NCI-H1105 (cell line): ENCODE results near the gene RHBDF2.

ENCODE experiments used
- DNase-seq: peaks from one replicate; lab custom pipeline; 2025; lab: John Stamatoyannopoulos, UW

Gene RHBDF2

DNA sequence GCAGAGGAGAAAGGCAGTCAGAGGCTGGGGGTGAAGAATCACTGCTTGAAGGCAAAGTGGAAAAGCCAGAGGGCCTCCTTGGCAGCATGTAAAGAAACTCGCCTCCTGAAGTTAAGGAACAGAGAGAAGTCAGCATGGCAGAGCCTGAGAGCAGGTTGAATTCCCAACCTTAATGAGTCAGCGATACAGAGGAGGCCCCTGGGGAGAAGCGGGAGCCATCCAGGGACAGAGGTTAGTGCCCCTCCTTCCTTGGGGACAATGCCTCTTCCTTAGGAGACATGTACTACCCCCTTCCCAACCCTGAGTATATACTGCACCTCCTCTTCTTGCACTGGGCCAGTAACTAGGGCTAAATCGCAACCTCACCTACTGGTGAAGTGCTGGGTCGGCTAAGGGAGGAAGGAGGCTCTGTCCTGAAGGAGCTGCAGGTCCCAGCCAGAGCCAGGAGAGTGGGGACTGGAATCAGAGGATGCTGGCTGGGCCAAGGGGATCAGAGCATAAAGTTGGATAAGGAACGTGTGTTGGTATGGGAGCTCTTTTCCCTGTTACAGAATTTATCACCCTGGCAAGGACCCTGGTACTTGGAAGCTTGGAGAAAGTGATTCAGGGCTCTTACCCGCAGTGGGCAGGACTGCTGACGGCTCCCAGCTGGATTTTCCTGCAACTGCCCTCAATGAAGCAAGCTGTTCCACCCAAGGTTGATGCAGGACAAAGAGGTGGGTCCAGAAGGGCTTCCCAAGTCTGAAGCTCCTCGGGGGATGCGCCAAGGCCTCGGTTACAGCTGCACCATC is 39.3 kb downstream of the RHBDF2 start:
- DNase-seq = no peak

DNA sequence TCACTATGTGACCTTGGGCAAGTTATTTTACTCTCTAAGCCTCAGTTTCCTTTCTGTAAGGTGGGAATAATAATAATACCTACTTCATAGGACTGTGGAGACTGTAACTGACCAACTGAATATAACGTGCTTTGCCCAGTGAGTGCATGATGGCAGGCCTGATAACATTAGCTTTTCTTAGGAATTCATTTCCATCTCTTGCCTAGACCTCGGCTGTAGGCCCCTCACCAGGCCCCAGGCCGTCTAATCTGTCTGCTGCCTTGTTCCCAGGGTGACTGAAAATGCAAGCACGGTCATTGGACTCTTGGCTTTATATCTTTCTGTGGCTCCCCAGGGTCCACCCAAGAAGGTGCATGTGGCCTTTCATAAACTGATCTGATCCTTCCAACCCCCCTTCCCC is 41.5 kb downstream of the RHBDF2 start:
- no peak for DNase-seq

DNA sequence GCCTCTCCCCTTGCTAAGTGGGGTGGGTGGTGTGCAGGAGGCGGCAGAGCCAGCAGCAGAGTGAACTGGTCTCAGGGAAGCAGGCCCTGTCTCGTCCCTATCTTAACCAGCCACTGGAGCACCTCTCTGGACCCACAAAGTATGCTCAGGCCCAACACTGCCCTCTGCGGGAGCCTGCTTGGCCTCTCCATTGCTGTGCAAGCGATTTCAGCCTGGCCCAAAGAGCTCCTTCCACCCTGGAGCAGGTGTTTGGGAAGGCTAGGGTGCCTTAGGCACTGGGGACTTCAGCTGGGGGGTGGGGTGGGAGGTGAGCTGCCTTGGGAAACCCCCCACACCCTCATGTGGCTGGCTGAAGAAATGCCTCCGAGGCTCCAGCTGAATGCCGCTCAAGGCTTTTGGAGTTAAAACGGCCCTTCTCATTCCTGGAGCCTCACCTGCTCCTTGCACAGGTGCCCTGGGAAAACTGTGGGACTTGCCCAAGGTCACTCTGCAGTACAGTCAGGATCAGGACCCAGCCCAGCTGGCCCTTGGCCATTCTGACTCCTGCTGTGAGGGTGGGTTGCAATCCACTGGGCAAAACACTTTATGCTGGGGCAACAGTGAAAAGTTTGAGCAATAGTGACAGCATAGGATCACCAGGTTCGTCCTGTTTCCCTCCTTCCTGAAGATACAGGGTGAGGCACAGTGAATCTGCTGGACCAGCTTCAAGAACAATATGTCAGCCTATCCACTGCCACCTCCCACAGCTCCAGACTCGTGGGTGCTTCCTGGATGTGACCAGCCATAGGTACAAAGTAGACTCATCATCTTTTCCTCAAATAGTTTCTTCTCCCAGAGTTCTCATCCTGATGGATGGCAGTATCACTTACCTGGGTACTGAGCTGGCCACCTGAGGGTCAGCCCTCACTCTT is 42.4 kb downstream of the RHBDF2 start:
- DNase-seq = no peak

DNA sequence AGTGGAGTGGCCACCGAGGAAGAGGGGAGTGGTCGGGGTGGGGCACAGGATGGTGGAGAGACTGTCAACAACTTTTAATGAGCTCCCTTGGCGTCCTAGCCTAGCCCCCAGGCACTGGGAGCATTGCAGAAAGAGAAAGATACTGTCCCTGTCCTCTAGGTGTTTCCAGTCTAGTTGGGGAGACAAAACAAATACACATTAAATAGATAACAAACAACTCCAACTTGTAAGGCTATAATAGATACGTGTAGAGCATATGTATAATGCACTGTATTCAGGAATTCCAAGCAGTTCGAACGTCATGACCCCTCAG is 47.8 kb downstream of the RHBDF2 start:
- DNase-seq = no peak

DNA sequence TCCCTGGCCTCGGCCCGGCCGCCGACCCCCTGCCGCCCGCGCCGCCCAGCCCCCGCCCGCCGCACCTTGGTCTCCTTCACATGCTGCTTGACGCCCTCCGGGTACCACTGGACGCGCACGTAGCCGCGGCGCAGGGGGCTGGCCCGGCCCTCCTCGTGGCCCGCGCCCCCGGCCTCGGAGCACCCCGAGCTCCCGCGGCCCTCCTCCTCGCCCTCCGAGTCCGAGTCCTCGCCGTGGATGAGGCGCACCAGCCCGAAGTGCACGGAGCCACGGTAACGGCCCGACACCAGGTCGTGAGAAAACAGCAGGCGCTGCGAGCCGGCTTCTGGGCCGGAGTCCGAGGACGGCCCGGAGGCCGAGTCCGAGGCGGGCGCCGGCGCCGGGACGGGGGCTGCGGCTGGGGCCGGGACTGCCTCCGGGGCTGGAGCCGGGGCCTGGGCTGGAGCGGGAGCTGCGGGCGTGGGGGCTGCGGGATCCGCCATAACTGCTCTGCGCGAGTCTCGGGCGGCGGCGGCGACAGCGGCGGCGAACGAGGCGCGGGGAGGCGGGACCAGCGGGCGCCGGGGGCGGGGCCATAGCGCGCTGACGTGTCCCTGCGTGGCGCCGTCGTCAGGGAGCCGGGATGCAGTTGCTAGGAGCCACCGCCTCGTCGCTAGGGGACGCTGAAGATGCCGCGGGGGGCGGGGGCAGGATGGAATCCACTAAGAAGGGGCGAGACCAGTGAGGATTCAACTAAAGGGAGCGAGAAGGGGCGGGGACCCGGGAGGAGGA is 48.4 kb downstream of the RHBDF2 start, which contains the start of gene UBE2O:
Gene UBE2O (minus strand): TSS at position 493 of the 771 bp plus-strand sequence. CDS start 11 bp downstream, at position 482.
- DNase-seq = peak; percentile 82

DNA sequence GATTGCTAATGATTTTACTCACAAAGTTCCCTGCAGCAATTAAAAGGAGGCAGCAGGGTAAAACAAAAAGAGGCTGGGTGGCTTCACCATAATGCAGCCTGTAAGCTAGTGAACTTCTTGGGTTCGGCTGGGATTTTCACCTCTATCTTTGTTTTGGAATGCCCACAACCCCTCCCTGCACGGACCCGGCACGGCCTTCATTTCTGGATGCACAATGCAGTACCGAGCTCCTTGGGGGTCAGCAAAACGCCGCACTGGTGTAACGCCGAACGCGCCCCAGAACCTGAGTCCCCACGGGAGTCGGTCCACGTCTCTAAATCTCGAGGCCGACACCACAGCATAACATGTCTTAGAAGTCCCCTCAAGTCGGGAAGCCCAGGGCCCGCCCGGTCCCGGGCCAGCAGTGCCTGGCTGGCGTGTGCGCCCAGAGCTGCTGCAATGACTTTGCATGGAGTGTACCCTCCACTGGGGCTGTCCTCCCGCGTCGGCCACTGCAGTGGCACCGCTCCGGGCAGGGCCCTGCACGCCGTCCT is 49.0 kb downstream of the RHBDF2 start:
- no peak for DNase-seq

DNA sequence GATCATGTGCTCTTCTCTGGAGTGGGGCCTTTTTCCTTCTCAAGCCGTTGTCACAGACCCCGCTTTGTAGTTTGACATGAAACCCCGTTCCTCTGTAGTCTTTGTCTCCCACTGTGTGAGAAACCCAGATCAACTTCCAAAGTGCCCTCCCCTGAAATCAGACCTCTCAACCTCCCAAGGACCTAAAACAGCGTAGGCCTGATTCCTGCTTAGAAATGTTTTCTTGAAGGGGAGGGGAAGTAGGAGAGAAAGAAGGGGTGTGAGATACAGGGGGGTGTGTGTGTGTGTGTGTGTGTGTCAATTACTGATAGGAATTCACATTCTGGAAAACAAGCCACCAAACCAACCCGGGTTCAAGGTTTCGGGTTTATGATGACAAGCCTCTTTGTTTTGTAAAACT is 49.7 kb downstream of the RHBDF2 start:
- no peak for DNase-seq

DNA sequence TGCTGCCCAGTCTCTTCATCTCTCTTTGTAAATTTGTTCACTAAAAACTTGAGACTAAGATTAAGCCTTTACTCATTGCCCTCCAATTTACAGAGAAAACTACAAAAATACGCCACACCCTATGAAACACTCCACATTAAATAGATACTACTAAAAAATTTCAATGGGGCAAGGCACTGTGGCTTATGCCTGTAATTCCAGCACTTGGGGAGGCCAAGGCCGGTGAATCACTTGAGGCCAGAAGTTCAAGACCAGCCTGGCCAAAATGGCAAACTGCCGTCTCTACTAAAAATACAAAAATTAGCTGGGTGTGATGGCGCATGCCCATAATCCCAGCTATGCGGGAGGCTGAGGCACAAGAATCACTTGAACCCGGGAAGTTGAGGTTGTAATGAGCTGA is 52.1 kb downstream of the RHBDF2 start:
- no peak for DNase-seq

DNA sequence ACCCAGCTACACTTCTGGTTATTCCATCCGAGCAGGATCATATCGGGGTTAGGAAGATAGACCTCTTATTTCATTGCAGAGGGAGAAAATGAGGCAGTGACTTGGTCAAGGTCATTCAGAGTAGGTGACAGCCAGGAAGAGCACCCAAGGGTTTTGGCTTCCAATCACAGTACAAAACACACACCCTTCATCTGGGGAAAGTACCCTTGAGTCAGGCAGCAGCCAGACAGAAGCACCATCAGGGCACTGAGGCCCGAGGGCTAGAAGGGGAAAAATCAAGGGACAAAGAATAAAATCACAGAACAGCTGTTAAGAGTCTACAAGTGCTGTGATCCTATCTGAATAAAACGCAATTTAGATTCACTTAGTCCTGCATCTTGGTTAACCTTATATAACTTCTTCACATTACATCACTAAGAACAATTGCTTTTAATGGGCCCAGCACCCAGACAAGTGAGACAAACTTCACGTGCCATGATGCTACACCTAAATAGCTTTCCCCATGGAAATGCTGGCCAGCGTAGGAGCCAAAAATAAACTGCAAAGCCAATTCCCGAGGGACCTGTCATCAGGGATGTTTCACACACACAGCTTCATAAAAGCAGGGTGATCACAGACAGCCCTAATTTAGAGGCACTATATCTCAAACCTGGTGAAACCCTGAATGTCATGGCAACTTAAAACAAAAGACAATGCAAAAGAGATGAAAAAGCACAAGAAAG is 53.1 kb downstream of the RHBDF2 start:
- DNase-seq = no peak

DNA sequence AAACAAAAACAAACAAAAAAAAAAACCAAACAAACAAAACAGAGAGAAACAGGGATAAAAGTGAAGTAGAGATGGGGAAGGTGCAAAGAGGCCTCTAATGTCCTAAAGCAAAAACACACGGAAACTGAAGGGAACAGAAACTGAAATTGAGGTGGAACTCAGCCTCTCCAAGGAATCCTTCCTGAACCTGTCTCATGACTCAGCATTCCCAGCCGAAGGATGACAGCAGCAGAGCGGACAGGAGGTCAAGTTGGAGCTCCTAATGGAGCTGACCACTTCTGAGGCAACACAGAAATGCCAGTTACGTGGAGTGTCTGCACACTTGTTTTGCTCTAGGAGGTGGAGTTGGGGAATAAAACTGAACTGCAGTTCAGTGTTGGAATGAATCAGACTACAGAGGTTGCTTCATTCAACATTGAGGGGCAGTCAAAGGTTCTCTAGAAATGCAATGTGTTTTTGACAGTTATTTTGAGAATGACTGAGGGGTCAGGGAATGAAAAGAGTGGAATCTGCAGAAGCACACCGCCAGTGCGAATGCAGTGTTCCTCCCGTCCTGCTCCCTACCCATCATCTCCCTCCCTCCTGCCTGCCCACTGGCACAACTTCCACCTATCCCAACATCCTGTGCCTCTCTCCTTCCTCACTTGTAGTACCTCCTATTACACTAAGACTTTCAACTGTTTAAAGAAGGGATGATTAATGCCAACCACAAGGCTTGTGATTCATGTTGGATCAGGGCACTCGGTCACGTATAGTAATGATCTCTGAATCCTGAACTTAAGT is 54.6 kb downstream of the RHBDF2 start:
- no peak for DNase-seq

DNA sequence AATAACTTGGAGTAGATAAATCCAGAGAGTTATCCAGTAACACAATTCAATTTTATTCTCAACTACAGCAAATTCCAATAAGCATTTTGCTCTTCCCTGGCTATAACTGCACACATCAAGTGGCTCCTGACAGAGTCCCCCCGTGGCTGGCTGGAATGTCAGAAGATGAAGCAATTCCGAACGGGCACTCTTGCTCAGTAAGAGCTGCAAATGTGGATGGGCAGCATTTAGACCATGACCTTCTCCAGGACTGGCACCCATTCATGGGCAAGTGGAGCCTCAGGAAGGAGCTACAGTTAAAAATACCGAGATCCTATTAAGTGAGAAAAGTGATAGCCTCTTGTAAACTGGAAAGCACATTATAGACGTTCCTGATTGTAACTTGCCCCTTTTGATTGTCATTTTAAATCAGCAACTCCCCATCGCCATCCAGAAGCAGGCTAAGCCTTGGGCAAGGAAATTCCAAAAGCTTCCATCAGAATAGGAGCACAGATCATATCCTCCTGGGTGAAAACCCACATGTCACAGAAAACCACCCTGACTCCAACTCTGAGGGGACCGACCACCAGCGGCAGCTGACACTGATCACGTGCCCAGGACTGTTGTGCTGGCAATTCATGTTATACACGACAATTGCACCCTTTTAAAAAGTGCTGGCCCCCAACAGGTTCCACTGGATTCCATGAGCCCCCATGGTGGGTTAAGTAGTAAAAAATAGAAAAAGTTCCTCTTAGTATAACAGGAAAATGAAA is 55.4 kb downstream of the RHBDF2 start:
- DNase-seq = no peak

DNA sequence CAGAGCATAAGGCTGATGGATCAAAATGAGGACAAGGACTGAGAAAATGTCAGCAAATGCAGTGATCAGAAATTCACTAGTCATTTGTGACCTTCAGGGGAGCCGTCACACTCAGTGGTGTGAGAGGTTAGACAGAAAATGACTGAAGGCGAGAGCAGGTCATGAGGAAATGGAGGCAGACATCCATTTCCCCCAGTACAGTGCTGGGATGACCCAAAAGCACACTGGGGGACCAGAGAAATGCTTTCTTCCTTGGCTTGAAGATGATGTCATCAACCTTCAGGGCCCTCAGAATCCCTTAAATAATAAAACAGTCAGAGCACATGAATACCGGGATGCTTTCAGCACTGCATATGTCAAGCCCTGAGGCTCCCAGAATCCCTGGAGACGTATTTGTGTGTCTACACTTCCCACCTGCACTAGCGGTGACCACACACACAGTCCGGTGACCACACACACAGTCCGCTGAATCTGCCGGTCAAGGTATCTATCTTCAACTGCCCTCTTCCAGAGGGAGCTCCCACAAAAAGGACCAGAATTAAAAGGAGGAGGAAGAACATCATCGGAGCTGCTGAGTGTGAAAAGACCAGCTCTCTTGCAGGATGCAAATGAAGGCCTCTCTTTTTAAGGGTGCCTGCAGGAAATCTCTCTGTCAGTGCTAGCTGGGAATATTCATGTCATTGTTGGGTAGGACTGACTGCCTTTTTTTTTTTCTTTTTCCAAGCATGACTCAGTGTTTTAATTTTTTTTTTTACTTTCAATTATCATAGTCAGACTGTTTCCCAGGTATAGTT is 56.5 kb downstream of the RHBDF2 start:
- no peak for DNase-seq

DNA sequence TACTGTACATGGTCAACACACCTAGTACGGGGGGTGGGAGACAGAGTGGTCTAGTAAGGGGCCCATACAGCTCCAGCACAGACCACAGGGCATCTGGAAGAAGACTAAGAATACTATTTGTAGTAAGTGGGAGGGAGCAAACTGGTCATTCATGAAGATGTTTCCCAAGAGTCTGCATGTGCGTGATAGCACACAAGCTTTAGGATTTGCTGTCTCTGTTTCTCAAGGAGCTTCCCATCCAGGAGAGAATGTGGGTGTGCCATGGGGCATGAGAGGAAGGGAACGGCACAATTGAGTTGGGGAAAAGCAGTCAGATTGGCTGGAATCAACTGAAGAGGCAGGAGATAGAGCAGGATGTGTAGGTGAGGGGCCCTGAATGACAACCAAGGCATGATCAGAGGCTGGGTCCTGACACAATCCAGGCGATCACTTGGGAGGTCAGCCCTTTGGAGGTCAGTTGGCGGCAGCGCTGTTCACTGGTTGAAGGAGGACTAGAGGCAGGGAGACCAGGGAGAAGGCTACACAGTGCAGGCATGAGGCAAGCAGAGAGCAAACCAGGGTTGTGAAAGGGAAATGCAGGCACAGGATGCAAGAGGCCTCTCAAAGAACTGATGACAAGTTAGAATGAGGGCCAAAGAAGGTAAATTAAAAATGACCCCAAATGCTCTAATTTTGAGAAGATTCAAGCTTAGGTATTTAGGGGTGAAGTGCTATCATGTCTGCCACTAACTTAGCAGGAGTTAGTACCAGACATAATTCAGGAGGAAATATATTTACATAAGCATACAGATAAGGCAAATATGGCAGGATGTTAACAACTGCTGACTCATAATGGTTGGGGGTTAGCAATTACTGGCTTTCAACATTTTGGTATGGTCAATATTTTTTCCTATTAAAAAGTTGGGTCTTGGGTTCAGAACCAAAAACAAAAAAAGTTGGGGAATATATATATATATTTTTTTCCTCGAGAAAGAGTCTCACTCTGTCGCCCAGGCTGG is 58.6 kb downstream of the RHBDF2 start:
- no peak for DNase-seq

DNA sequence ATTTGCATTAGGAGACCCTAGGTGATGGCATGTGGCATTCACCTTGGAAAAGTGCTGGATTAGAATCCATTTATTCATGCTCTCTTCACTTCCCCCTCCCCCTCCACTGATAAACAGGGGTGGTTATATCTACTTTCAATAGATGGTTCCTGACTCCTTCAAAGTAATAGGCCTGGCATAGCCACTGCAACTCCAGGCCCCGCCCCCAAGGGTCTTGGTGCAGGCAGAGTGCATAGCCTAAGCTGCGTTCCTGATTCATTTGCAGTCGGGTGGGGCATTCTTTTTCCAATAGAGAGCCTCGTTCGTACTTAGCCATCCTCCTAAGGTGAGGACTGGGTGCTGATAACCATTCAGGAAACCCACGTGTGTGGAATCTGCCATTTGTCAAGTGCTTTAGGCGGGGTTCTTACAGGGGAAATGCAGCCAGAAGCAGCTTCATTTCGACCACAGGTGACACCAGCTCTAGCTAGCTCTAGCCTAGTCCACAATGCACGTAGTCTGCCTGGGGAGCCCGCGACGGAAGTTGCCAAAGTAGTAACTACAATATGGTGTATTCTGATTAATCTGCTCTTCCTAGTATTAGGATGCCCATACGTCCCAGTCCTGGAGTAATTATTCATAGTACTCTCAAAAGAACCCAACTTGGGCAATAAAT is 59.4 kb downstream of the RHBDF2 start:
- no peak for DNase-seq

DNA sequence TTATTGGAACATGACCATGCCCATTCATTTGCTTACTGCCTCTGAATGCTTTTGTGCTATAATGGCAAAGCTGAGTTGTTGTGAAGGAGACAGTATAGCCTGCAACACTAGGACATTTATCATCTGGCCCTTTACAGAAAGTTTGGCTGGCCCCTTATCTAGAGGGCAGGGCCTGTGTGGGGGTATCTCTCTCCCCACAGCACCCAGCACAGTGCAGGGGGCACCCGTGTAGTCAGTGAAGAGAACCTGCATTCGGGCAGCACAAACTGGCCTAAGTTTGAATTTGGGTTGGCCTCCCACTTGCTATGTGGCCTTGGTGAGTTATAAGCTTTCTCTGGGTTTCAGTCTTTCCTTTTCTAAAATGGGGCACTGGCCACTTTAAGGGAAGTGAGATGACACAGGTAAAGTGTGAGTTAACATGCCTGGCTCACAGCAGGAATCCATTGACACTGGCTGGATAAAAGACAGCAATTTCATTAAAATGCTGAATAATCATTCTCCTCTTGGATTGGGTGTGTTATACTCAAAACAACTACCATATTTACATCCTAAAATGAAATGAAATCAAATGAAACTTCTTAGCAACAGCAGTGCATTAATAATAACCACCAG is 60.4 kb downstream of the RHBDF2 start:
- DNase-seq = no peak

DNA sequence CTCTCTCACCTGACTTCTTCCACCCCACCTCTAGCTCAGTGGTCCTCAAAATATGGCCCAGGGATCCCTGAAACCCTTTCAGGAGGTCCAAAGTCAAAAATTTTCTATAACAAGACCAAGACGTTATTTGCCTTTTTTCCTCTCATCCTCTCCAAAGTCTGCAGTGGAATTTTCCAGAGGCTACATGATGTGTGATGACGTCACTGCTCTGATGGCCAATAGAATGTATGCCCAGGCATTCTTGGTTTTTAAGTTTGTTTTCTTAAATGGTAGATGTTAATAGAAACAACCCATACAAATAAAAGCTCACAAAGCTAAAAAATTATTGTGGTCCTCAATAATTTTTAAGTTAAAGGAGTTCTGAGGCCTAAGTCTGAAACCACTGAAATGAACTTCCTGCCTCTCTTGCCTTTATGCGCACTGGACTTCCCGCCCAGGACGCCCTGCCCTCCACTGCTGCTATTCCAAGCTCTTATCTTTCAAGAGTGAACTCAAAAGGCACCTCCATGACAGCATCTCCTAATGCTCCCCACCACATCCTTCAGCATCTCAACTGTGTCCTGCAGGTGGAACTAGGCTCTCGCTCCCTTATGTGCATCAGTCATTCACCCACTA is 61.8 kb downstream of the RHBDF2 start:
- no peak for DNase-seq
